Kidney epithelial cell (primary cell): ENCODE measurements around the gene ATG13. TPM values are rescaled to one million over a fixed set of nuclear protein-coding genes. Genes with fewer than 3 reads are reported as not detected.

Source experiments
- DNase-seq: peaks from one replicate; pipeline ENCODE4 v3.0.0-alpha.2; 2010; ENCODE audit warnings: low read depth
- H3K27me3 ChIP-seq: 2 replicates; pipeline ENCODE4 v1.6.0; 2011; ENCODE audit warnings: low read length; ENCODE audit not compliant: control insufficient read depth, insufficient read depth
- H3K36me3 ChIP-seq: 2 replicates; pipeline ENCODE4 v1.5.1; 2011; ENCODE audit warnings: low read length; ENCODE audit not compliant: control insufficient read depth, insufficient read depth
- H3K4me3 ChIP-seq: 2 replicates; pipeline ENCODE4 v1.5.1; 2011; ENCODE audit warnings: low read depth, mild to moderate bottlenecking, control low read depth, low read length
- total RNA-seq: library from RNA; depleted of rRNA; stranded (reverse); fragments of >200 nt; gene quantifications from 2 replicates; pipeline ENCODE4 v1.2.3, GENCODE V29; 2015
- TF ChIP-seq, protein P1 (sequence below): IDR thresholded peaks from 2 replicates; pipeline ENCODE4 v1.5.1; 2011; ENCODE audit warnings: mild to moderate bottlenecking, moderate library complexity, low read length, control low read depth, inconsistent platforms; ENCODE audit not compliant: insufficient read depth, poor library complexity, severe bottlenecking

ATG13 gene
- total RNA-seq, 1 donor from 2014 or later = 90.7 TPM

DNA sequence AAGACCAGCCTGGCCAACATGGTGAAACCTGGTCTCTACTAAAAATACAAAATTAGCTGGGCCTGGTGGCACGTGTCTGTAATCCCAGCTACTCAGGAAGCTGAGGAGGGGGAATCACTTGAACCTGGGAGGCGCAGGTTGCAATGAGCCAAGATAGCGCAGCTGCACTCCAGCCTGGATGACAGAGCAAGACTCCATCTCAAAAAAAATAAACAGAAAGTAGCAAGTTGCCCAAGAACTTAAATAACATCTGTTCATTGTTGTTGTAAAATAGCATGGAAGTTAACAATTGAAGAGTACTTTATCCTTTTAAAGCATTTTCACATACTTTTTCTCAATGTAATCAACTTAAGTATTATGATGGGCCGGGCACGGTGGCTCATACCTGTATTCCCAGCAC, 29.2 kb upstream of the ATG13 start:
- no peak for DNase-seq
- Histone ChIP-seq H3K27me3 (no peaks in the 10 kb centered on the region), H3K4me3 (no peak overlapping the region), H3K36me3 (no peaks in the 10 kb centered on the region)
- TF ChIP-seq, protein P1, sequence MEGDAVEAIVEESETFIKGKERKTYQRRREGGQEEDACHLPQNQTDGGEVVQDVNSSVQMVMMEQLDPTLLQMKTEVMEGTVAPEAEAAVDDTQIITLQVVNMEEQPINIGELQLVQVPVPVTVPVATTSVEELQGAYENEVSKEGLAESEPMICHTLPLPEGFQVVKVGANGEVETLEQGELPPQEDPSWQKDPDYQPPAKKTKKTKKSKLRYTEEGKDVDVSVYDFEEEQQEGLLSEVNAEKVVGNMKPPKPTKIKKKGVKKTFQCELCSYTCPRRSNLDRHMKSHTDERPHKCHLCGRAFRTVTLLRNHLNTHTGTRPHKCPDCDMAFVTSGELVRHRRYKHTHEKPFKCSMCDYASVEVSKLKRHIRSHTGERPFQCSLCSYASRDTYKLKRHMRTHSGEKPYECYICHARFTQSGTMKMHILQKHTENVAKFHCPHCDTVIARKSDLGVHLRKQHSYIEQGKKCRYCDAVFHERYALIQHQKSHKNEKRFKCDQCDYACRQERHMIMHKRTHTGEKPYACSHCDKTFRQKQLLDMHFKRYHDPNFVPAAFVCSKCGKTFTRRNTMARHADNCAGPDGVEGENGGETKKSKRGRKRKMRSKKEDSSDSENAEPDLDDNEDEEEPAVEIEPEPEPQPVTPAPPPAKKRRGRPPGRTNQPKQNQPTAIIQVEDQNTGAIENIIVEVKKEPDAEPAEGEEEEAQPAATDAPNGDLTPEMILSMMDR = no peak

DNA sequence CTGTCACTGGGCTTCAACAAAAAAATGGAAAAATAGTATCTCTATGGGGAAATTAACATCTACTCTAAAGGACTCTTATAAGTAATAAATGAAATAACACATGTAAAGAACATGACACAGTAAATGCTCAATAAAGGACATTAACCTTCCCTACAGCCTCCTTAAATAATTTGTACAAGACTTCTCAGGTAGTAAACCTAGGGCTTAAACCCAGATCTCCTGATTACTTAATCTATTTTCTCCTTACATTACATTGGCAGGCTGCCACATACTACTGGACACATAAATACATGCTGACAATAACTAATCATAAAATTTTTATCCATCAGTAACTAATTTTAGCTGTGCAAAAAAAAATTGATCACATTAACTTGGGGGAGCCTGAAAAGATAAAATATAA, 28.4 kb upstream of the ATG13 start:
- TF ChIP-seq, protein P1 = no peak

DNA sequence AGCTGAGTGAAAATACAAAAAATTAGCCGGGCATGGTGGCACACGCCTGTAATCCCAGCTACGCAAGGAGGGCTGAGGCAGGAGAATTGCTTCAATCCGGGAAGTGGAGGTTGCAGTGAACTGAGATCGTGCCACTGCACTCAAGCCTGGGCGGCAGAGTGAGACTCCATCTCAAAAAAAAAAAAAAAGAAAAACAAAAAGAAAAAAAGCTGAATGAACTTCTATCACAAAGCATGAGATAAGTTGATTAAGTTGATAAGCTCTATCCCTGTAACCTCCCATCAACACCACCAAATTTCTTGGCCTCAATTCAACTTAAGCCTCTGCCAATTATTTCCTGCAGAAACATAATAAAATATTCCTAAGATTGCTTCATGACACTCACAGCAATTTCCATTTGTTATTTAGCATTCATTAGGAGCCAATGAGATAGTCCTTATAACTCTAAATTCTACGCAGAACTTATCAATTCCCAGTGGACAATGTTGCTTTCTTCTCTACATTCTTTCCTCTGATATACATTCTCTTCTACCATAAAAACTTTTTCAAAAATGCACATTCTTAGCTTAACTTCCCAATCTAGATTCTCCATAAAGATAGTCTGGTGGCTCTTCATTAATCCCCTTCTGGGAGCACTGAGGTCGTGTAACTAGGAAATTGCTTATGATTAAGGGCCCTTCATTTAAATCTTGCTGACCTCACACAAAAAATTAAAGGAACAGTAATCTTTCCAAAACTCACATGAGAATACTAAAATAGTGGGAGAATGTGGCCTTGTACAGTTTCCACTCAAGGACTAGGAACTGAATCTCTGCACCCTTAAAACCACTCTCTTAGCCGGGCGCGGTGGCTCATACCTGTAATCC, 26.4 kb upstream of the ATG13 start:
- DNase-seq = no peak
- no peaks in the 10 kb centered on the region for H3K36me3 ChIP-seq
- H3K4me3 ChIP-seq = no peak overlapping the region
- TF ChIP-seq, protein P1 = no peak
- no peaks in the 10 kb centered on the region for H3K27me3 ChIP-seq

More for the DNA sequence above, 28.4 kb upstream of the ATG13 start:
- Histone ChIP-seq H3K36me3 (no peaks in the 10 kb centered on the region), H3K4me3 (no peak overlapping the region), H3K27me3 (no peaks in the 10 kb centered on the region)
- DNase-seq = no peak

DNA sequence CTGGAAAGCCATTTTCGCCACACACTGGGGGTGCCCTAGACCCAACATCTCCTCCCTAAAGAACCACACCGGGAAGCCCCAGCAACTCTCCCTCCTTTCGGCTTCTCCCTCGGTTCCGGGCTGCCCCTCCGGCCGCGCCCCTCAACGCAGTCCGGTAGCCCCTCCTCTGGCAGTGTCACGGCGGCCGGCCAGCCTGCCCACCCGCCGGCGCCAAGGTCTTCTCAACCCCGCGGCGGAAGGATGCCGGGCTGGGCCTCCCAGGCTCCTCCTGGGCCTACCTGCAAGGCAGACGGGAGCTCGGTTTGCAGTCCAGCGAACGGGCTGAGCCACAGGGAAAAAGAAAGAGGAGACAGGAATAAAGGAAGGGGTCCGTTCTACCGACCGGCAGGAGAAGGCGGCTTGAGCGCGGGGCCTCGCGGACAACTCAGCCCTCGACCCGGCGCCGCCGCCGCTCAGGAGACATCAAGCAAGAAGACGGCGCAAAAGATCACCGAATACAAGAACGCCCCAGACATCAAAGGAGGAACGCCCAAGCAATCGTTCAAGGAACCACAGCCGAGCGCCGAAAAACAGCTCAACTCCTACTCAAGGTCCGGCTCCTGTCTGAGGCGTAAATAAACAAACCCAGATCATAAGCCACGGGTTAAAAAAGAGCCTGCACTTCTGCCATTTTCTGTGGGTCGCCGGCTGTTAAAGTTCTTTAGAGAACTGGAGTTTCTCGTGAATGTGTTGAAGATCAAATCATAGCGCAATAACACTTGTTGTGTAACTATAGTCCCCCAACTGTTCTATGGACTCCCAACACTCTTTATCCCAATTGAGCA, 23.6 kb upstream of the ATG13 start, which contains the start of gene AMBRA1:
Gene AMBRA1, minus strand, starts transcription at position 474 of the 824 bp plus-strand sequence. CDS start 45,643 bp downstream, outside the sequence.
- no peaks in the 10 kb centered on the region for H3K36me3 ChIP-seq
- H3K27me3 ChIP-seq = no peaks in the 10 kb centered on the region
- peak; percentile 69 for DNase-seq
- H3K4me3 ChIP-seq = peak within 1 kb of the TSS; percentile 76
- TF ChIP-seq, protein P1 = no peak

DNA sequence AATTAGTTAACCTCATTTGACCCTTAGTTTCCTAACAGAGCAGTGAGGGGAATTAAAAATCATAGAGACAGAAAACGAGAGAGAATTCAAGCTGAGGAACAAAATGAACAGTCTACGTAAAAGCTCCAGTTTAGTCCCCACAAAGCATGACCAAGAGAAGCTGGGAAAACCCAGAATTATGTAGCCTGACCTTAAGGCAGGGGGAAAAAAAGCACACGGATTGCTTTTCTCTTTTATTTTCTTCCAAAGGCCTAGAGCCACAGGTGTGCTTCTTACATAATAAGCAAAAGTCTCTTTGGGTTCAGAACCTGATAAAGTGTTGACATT, 23.0 kb upstream of the ATG13 start:
- no peaks in the 10 kb centered on the region for H3K27me3 ChIP-seq
- H3K4me3 ChIP-seq = peak overlapping the region; percentile 76
- DNase-seq = no peak
- H3K36me3 ChIP-seq = no peaks in the 10 kb centered on the region
- TF ChIP-seq, protein P1 = no peak
